Stimulated activated CD4-positive, alpha-beta T cell treated with anti-CD3 and anti-CD28 coated beads, Interleukin-4, amount 100 ng/mL, for 4 hours (primary cell): ENCODE data around the gene BTNL3.
"Not testable (repeated sequence)": the region's sequence is repeated elsewhere in the genome, so short reads cannot be mapped to it uniquely, and the experiment has no call there.

Source experiments
- DNase-seq, 2 experiments: peaks; one replicate each; pipeline ENCODE4 v3.0.0-alpha.2; 2020

BTNL3 gene

DNA sequence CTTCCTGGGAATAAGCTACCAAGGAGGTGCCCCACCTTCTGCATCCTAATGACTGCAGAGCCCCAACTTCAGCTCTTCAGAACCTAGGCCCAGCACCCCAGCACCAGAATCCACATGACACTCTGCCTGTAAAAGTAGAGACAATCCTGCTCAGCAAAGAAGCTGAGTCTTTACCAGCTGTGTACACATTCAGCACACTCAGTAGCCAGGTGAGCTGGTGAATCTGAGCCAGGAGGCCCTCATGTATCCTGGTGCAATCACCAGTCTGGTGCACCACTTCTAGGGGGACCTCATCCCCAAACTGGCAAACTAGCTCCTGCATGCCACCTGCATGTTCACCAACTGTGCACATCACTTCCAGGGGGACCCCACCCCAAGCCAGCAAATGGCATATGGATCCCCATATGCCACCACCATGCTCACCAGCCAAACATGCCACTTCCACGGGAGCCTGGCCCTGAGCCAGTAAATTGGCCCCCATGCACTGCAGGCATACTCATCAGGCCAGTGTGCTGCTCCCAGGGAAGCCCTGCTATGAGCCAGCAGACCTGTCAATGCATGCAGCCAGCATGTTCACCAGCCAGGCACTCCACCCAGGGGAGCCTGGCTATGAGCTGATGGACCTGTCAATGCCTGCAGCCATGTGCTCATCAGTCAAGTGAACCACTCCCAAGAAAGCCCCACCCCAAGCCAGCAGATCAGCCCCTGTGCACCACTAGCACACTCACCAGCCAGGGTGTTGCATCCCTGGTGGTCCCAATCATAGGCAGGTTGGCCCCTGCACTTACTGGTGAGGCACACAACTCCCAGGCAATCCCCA lies 35.8 kb downstream of the BTNL3 start:
- no peak for DNase-seq

- DNase-seq: no peak
Observed at GRCh38 chr5:181027452-181028031, 38.9 kb downstream of the BTNL3 start.

GRCh38 chr5:181028032-181028819 lies 39.6 kb downstream of the BTNL3 start:
- DNase-seq: no peak

DNA sequence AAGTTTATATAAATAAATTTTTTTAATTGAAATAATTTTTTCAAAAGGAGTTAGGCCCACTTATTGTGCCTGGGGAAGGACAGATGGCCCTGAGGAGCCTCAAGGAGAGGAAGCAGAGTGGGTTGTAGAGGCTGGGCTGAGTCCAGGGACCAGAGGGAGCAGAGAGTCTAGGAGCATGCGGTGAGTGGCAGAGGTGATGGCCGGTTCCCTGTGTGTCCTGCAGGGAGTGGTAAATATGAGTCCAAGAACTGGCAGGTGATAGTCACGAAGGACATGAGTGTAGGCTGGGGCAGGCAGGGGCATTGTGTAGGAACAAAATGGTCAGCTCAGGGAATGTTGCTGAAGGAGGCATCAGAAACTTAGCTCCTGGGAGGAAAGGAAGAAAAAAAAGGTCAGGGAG lies 43.1 kb downstream of the BTNL3 start:
- no peak for DNase-seq

GRCh38 chr5:181035991-181036815 lies 47.6 kb downstream of the BTNL3 start:
- DNase-seq: no peak

DNA sequence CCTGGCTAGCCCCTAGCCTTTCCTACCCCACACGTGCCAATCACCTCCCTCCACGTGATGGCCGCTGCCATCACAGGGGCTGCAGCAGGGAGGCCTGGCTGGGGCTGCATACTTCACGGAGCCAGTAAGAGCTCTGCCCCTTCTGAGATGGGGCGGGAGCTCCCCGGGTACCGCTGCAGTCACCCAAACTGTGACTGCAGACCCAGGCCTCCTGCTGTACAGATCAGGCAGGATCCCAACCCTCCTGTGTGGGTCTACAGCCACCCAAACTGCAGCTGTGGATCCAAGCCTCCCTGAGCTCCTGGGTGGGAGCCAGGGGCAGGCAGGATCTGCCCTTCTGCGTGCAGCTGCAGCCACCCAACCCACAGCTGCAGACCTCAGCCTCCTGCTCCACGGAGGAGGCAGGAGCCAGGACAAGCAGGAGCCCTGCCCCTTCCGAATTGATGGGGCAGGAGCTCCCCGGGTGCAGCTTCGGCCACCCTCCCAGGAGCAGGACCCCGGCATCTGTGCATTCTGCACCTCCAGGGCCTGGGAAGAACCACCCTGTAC lies 48.2 kb downstream of the BTNL3 start:
- no peak for DNase-seq

DNA sequence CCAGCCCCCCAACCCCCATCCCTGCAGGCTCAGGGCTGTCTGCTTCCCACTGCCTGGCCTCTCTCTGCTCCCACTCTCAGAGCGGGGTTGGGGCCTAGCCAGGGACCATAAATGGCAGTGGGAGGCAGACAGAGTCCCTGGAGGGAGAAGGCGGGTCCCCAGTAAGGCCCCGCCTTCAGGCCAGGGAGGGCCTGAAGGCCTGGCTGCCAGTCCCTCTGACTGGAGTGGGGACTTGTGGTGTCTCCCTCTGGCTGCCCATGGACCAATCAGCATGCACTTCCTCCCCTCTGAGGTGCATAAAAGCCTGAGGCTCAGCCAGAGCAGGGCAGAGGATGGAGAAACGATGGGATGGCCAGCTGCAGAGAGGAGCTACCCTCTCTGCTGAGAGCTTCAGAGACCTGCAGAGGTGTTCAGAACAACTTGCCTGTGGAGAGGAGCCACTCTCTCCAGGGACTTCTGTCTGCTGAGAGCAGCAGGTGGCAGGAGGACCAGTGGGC lies 48.8 kb downstream of the BTNL3 start:
- DNase-seq: no peak

GRCh38 chr5:181039471-181039870 lies 50.8 kb downstream of the BTNL3 start:
- no peak for DNase-seq

DNA sequence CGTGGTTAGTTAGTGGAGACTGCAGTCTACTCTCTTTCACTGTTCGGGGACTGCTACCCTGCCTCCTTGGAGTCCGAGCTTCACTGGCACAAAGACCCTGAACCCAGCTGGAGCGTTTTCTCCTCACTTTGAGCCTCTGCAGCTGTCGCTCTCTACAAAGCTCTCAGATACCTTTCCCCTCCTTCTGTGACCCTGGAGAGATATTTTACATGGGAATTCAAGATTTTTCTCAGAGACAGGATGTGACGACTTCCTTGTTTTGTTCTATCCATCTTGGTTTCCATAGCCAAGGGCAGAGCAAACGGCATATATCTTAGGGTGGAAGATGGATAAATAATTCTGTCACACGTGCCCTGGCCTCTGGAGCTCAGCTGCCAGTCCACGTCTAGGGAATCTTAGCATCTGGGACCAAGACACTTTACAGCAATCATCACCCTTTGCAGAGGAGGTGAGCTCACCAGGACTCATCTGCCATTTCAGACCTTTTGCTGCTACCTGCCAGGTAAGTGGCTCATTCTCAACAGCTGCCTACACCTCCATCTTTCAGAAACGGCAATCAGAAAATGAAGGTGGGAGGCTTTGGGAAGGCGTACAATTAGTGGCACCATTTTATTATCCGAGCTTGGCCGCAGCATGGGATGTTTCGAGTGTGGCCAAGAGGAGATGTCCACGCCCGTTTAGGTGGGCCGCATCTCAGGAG lies 51.4 kb downstream of the BTNL3 start, which contains the start of gene BTNL9:
Gene BTNL9, plus strand, starts transcription at position 336 of the 700 bp plus-strand sequence. CDS start 5,224 bp downstream, outside the sequence.
- DNase-seq: no peak

GRCh38 chr5:181040631-181040945 lies 51.9 kb downstream of the BTNL3 start:
- no peak for DNase-seq

- DNase-seq: no peak
Observed at GRCh38 chr5:181041043-181041442, 52.4 kb downstream of the BTNL3 start.

- no peak for DNase-seq
Observed at GRCh38 chr5:181042036-181042713, 53.5 kb downstream of the BTNL3 start.

DNA sequence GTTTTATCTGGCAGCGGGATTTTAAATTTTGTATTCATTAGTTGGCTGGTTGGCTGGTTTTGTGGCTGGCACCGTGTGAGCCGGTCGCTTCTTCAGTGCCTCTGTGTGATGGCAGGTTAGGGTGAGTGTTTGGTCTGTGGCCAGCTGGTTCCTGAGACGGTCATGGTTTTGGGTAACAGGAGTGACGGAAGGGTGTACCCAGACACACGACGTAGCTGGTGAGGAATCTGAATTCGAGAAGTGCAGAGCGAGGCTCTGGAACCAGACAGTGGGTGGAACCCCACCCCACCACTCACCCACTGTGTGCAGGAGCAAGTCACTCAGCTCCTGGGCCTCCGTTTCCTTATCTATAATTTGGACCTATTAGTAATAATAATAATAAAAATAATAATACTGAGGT lies 54.1 kb downstream of the BTNL3 start:
- DNase-seq: no peak

- no peak for DNase-seq
Observed at GRCh38 chr5:181043285-181044092, 54.8 kb downstream of the BTNL3 start.

- no peak for DNase-seq
Observed at GRCh38 chr5:181044093-181044599, 55.5 kb downstream of the BTNL3 start.

DNA sequence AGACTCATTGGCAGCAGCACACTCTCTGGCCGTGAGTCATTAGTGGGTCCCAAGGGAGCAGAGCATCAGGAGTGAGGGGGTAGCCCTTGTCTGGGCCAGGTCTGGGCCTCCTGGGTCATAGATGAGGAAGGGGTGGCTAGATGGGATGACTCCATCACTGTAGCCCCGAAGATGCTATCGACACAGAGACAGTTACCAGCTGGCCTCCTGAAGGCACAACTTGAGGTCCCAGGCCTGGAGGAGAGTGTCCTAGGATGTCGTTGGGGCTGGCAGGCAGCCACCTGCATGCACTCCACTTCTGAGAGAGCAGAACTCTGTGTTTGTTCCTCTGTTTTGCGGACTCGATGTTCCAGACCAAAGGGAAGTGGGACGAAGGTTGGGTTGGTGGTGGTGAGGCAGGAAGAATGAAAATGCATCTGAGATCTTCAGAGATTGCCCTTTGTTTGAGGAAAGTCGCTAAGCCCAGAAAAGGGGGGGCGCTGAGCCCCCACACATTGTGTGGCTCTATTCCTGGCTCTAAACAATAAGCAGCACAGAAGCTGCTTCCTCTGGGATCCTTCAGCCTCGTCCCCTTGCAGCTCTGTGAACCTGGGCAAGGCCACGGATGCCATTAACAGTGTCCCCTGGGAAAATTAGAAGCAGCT lies 56.1 kb downstream of the BTNL3 start:
- no peak for DNase-seq

DNA sequence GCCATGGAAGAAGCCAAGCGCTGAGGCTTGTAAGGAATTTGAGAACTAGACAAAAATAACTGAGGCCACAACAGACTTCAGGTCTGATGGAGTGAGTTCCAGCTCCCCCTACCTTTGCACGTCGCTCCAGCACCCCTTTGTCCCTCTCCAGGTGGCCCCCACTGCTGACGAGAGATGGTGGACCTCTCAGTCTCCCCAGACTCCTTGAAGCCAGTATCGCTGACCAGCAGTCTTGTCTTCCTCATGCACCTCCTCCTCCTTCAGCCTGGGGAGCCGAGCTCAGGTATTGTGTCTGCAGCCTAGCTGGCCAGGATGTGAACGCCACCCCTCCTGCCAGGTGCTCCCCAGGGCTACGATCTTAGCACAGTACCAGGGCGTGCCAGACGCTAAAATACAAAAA lies 56.7 kb downstream of the BTNL3 start:
- no peak for DNase-seq

DNA sequence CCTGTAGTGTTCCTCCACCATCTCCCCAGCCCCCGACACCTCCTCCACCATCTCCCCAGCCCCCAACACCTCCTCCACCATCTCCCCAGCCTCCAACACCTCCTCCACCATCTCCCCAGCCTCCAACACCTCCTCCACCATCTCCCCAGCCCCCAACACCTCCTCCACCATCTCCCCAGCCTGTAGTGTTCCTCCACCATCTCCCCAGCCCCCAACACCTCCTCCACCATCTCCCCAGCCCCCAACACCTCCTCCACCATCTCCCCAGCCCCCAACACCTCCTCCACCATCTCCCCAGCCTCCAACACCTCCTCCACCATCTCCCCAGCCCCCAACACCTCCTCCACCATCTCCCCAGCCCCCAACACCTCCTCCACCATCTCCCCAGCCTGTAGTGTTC lies 57.2 kb downstream of the BTNL3 start:
- not testable (repeated sequence) for DNase-seq

- DNase-seq: no peak
Observed at GRCh38 chr5:181047288-181047687, 58.6 kb downstream of the BTNL3 start.

DNA sequence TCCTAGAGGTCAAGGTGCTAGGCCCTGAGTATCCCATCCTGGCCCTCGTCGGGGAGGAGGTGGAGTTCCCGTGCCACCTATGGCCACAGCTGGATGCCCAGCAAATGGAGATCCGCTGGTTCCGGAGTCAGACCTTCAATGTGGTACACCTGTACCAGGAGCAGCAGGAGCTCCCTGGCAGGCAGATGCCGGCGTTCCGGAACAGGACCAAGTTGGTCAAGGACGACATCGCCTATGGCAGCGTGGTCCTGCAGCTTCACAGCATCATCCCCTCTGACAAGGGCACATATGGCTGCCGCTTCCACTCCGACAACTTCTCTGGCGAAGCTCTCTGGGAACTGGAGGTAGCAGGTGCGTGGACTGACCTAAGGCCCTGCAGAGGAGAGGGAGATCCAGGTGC lies 59.3 kb downstream of the BTNL3 start:
- no peak for DNase-seq
